GM12892 (cell line): Measurements from ENCODE around the gene QSOX1.

Experiments
- POLR2A ChIP-seq: IDR thresholded peaks from 2 replicates; pipeline ENCODE4 v1.6.1; 2011; ENCODE audit warnings: low read depth, low read length, control low read depth
- POLR2AphosphoS5 ChIP-seq: IDR thresholded peaks from 2 replicates; pipeline ENCODE4 v1.6.1; 2011; ENCODE audit warnings: low read depth, low read length, control low read depth
- TAF1 ChIP-seq: IDR thresholded peaks from 2 replicates; pipeline ENCODE4 v1.6.1; 2011; ENCODE audit warnings: low read depth, mild to moderate bottlenecking, control low read depth, low read length, borderline replicate concordance

DNA sequence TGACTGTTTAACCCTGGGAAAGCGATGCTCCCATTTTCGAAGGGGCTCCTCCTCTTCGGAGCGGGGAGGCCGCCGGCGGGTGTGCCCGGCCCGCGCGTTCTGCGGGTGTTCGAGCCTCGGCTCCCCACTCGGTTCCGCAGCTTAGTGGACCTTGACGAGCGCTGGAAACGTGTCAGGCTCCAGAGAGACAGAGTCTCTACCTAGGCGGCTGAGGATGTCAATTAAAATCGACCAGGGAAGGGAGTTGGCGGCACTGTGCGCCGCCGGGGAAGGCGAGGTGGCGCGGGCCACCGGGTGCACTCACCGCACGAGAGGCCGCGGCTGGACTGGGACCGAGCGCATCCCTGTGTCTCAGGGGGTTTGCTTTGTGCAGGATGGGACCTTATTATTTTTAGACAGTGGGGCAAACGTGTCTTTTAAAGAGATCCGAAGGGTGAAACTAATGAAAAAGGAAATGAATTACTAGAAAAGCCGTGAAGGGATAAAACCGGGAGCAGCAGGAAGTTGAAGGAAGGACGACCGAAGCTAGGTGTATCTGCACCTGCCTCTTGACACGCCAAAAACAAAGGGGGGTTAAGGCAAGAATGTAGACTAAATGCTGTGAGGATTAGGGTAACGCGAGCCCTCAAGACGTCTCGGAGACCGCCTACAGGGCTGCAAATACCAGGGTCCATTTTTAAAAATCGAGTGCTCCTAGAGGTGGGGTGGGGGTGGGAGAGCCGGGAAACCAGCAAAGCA is 81.0 kb downstream of the QSOX1 start:
- TF ChIP-seq POLR2A, result no peak
- TF ChIP-seq POLR2AphosphoS5, result no peak
- TF ChIP-seq TAF1, result no peak
